Measurements from ENCODE around the gene RTCA.
"Not testable (repeated sequence)": the region's sequence is repeated elsewhere in the genome, so short reads cannot be mapped to it uniquely, and the experiment has no call there.

The RTCA gene

DNA sequence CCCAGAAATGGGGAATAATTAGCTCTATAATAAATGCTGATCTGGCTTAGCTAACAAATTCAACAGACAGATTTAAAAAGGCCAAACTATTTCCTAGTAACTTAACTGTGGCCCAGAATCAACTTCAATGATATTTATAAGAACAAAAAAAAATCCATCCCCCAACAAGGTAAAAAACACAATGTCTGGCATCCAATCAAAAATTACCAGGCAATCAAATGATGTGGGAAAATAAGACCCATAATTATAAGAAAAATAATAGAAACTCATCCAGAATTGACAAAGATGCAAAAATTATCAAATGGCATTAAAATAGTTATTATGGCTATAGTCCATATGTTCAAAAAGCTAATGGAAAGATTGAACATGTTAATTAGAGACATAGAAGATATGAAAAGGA lies 43.8 kb downstream of the RTCA start:
- DNase-seq (ENCODE audit: low read depth) = no peak

- DNase-seq (ENCODE audit: low read depth) = no peak
These were observed 47.4 kb downstream of the RTCA start for GRCh38 chr1:100313382-100313781.

GRCh38 chr1:100316622-100317021 lies 50.6 kb downstream of the RTCA start:
- no peak for DNase-seq (ENCODE audit: low read depth)

GRCh38 chr1:100320311-100321099 lies 54.5 kb downstream of the RTCA start:
- DNase-seq (ENCODE audit: low read depth) = no peak

DNA sequence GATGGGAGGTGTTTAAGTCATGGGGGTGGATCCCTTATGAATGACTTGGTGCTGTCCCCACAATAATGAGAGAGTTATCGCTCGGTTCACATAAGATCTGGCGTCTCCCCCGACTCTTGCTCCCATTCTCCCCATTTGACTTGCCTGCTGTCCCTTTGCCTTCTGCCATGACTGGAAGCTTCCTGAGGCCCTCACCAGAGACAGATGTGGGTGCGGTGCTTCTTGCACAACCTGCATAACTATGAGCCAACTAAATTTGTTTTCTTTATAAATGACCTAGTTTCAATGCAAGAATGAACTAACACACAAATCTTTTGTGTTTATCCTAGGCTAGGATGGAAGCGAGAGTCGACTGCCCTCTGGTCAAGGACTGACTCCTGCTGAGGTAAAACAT lies 55.1 kb downstream of the RTCA start:
- no peak for DNase-seq (ENCODE audit: low read depth)

GRCh38 chr1:100321506-100321905 lies 55.5 kb downstream of the RTCA start:
- DNase-seq (ENCODE audit: low read depth) = no peak

DNA sequence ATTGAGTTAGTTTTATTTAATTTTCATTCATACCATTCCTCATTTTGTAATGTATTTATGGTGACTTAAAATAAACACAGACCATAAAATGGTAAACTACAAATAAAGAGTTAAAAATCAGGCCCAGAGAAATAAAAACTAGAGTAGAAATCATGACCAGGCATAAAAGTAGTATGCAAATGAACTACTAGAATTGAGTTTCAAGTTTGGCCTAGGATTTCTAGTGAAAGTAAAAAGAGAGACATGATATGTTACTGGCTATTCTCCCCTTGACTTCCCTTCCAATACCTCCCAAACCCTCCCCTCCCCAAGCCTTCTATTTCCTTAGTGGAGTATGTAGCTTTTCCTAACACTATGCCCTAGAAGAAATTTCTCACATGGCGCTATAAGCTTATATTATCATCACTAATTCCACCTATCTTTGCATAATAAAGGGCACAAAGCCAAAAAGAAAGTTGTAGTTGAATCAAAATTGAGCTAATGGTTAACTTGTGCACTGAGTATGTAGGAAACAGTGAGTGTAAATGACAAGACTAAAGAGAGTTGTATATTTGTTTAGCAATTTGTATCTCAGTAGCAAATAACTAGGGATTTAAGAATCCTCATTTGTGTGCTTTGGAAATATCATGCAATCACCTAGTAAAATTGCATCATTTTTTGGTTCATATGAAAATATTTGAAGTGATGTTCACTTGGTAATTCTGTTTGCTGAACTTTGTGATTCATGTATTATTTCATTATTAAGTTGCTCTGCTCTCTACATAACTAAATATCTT lies 56.6 kb downstream of the RTCA start:
- no peak for DNase-seq (ENCODE audit: low read depth)

DNA sequence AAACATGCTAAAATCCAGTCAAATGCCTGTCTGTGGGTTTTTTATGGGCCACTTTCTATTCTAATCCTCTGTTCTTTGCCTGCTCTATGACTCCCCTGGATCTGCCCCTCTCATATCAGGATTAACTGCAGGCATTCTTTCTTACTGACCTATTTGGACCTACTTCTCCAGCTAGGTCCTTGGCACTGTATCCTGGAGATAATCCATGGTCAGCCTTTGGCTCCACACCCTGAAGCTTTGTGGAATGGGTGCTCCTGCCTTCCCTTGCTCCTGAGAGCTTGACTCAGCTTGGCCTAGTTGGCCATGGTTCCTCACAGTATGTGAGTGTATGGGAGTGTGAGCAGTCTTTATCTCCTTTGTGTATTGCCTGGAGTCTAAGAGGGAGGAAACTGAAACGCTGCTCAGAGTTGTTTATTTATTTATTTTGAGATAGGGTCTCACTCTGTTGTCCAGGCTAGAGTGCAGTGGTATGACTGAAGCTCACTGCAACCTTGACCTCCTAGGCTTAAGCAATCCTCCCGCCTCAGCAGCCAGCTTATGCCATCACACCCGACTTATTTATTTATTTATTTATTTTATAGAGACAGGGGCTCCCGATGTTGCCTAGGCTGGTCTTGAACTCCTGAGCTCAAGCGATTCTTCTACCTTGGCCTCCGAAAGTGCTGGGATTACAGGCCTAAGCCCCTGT lies 57.5 kb downstream of the RTCA start:
- no peak for DNase-seq (ENCODE audit: low read depth)

DNA sequence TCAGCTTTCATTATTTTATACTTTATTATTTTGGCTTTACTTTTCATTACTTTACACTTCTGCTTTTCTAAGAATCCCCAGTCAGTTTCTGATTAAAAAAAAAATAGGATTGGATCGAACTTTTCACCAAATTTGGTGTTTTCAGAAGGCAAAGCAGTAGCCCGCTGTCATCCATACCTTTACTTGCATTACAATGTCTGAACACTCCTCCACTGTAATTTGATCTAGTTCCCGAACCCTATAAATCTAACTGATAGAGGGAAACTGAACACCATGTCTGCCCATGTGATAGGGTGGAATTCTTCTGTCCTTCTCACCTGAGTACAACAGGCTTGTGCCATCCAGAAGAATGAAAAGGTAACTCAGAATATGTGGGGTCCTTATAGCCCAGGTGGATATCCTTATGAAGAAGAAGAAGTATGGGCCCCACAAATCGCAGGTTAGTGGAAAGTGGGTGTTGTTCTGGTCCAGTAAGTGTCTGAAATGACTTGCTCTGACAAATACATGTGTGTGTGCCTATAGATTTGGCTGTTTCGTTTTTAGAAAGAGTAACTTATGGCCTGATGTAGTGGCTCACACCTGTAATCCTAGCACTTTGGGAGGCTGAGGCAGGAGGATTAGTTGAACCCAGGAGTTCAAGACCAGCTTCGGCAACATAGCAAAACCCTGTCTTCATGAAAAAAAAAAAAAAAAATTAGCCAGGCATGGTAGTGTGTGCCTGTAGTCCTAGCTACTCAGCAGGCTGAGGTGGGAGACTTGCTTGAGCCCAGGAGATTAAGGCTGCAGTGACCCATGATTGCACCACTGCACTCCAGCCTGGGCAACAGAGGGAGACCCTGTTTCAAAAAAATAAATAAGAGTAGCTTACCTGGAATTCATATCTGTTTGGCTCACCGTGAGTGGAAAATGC lies 59.7 kb downstream of the RTCA start:
- DNase-seq (ENCODE audit: low read depth) = no peak

- DNase-seq (ENCODE audit: low read depth) = not testable (repeated sequence)
These were observed 60.3 kb downstream of the RTCA start for GRCh38 chr1:100326325-100326670.

GRCh38 chr1:100328133-100328532 lies 62.1 kb downstream of the RTCA start:
- no peak for DNase-seq (ENCODE audit: low read depth)

DNA sequence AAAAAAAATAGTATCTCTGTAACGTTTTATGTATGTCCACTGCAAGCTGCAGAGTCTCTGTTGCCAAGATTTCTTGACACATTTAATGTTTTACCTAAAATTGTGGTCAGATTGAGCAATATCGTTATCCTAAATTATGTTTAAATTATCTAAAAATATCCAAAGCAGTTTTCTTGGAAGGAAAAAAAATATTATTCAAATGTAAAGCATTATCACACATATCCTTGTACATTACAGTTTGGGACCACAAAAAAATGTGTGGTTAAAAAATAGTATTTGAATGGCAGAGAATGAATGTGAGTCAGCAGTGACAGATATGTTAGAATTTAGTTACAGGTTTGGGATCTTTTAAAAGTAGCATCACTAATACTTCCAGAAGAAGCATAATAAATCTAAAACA lies 65.1 kb downstream of the RTCA start:
- not testable (repeated sequence) for DNase-seq (ENCODE audit: low read depth)

GRCh38 chr1:100332331-100332730 lies 66.3 kb downstream of the RTCA start:
- no peak for DNase-seq (ENCODE audit: low read depth)

DNA sequence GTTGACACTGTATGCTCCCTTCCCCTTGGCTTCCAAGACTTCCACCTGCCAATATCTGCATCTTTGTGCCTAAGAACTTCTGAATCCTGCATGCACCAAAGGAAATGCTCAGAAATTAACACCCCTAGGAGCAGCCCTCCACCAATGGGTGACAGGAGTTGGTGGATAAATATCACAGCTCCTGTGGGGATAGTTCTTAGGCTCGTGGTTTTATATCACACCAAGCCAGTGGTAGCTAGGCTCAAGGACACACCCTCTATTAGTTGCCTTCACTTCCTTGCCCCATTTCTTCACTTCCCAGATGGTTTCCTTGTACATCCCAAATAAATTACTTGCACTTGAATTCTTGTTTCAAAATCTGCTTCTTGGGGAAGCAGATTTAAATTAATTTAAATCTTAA lies 69.4 kb downstream of the RTCA start:
- DNase-seq (ENCODE audit: low read depth) = no peak

DNA sequence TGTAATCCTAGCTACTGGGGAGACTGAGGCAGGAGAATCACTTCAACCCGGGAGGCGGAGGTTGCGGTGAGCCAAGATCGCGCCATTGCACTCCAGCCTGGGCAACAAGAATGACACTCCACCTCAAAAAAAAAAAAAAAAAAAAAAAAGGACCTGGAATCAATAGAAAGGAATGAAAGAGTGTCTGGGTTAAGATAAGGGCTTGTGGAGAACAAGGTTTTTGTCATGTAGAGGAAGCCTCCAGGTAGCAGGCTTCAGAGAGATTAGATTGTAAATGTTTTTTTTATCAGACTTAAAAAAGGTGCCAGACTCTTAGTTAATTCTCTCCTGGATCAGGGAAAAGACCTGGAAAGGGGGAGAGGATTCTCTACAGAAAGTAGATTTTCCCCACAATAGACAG lies 71.9 kb downstream of the RTCA start:
- not testable (repeated sequence) for DNase-seq (ENCODE audit: low read depth)

DNA sequence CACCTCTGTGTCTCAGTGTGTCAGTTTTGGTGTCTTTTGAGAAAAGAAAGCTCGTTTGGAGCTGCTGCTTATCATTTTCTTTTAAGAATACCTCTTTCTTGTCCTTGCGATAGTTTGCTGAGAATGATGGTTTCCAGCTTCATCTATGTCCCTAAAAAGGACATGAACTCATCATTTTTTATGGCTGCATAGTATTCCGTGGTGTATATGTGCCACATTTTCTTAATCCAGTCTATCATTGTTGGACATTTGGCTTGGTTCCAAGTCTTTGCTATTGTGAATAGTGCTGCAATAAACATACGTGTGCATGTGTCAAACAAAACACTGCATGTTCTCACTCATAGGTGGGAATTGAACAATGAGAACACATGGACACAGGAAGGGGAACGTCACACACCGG lies 73.7 kb downstream of the RTCA start:
- DNase-seq (ENCODE audit: low read depth) = not testable (repeated sequence)

- no peak for DNase-seq (ENCODE audit: low read depth)
These were observed 74.5 kb downstream of the RTCA start for GRCh38 chr1:100340494-100340893.

GRCh38 chr1:100342348-100342747 lies 76.3 kb downstream of the RTCA start:
- no peak for DNase-seq (ENCODE audit: low read depth)

All from stimulated activated CD8-positive, alpha-beta memory T cell treated with anti-CD3 and anti-CD28 coated beads, Interleukin-7, amount 100 ng/mL, for 24 hours (primary cell).